ENCODE results near the gene FAM111A.
A peak's percentile ranks its signal among the peaks of the same experiment; 100 is the strongest.

Gene FAM111A

GRCh38 chr11:59185386-59185945, 42.8 kb downstream of the FAM111A start:
- H3K36me3 ChIP-seq (replicated peaks; ENCODE audit: insufficient read depth, low read length), result no peaks in the 10 kb centered on the region
- no peak for TF ChIP-seq EZH2phosphoT487 (IDR thresholded peaks at IDR 0.05; ENCODE audit: low read length)
- TF ChIP-seq CTCF (IDR thresholded peaks at IDR 0.05; ENCODE audit: low read length), result no peak

GRCh38 chr11:59186130-59186594, 43.5 kb downstream of the FAM111A start:
- no peaks in the 10 kb centered on the region for H3K27me3 ChIP-seq (replicated peaks; ENCODE audit: insufficient read depth, low read length)
- H3F3A ChIP-seq (ENCODE audit: insufficient read depth, low read length), result no peaks in the 10 kb centered on the region
- H3K9ac ChIP-seq (ENCODE audit: low read length), result no peak overlapping the region
- H4K20me1 ChIP-seq (ENCODE audit: insufficient read depth, low read length), result no peaks in the 10 kb centered on the region
- H3K79me2 ChIP-seq (ENCODE audit: low read length), result no peaks in the 10 kb centered on the region
- H2AFZ ChIP-seq (ENCODE audit: low read length), result no peak overlapping the region
- H3K4me3 ChIP-seq (ENCODE audit: low read length), result no peak overlapping the region
- no peaks in the 10 kb centered on the region for H3K36me3 ChIP-seq (replicated peaks; ENCODE audit: insufficient read depth, low read length)
- no peak for DNase-seq
- H3K9me2 ChIP-seq (replicated peaks; ENCODE audit: insufficient read depth, low read length), result no peaks in the 10 kb centered on the region
- H3K4me2 ChIP-seq (ENCODE audit: low read depth, low read length), result no peak overlapping the region
- no peaks in the 10 kb centered on the region for H3K9me3 ChIP-seq (replicated peaks; ENCODE audit: insufficient read depth, low read length)
- no peak for TF ChIP-seq EZH2 (optimal IDR thresholded peaks at IDR 0.05; ENCODE audit: low read depth, low read length)
- TF ChIP-seq CTCF (IDR thresholded peaks at IDR 0.05; ENCODE audit: low read length), result peak; percentile 56
- no peaks in the 10 kb centered on the region for H3K4me1 ChIP-seq (ENCODE audit: low read length)
- H3K27ac ChIP-seq (ENCODE audit: low read length), result no peak overlapping the region

More at GRCh38 chr11:59185386-59185945, 42.8 kb downstream of the FAM111A start:
- no peak overlapping the region for H3K27ac ChIP-seq (ENCODE audit: low read length)
- no peaks in the 10 kb centered on the region for H3K4me1 ChIP-seq (ENCODE audit: low read length)
- H3K79me2 ChIP-seq (ENCODE audit: low read length), result no peaks in the 10 kb centered on the region
- no peak overlapping the region for H3K4me3 ChIP-seq (ENCODE audit: low read length)
- H3K9me2 ChIP-seq (replicated peaks; ENCODE audit: insufficient read depth, low read length), result no peaks in the 10 kb centered on the region
- no peak overlapping the region for H2AFZ ChIP-seq (ENCODE audit: low read length)
- no peak overlapping the region for H3K4me2 ChIP-seq (ENCODE audit: low read depth, low read length)
- H3K9ac ChIP-seq (ENCODE audit: low read length), result no peak overlapping the region
- H3K9me3 ChIP-seq (replicated peaks; ENCODE audit: insufficient read depth, low read length), result no peaks in the 10 kb centered on the region
- no peak for DNase-seq
- no peaks in the 10 kb centered on the region for H3K27me3 ChIP-seq (replicated peaks; ENCODE audit: insufficient read depth, low read length)
- no peaks in the 10 kb centered on the region for H4K20me1 ChIP-seq (ENCODE audit: insufficient read depth, low read length)
- no peaks in the 10 kb centered on the region for H3F3A ChIP-seq (ENCODE audit: insufficient read depth, low read length)

GRCh38 chr11:59187035-59187434, 44.4 kb downstream of the FAM111A start:
- H3F3A ChIP-seq (ENCODE audit: insufficient read depth, low read length), result no peaks in the 10 kb centered on the region
- no peaks in the 10 kb centered on the region for H4K20me1 ChIP-seq (ENCODE audit: insufficient read depth, low read length)
- no peaks in the 10 kb centered on the region for H3K9me2 ChIP-seq (replicated peaks; ENCODE audit: insufficient read depth, low read length)
- H3K4me2 ChIP-seq (ENCODE audit: low read depth, low read length), result no peak overlapping the region
- H3K4me1 ChIP-seq (ENCODE audit: low read length), result no peaks in the 10 kb centered on the region
- no peak for TF ChIP-seq CTCF (IDR thresholded peaks at IDR 0.05; ENCODE audit: low read length)
- no peak for TF ChIP-seq EZH2phosphoT487 (IDR thresholded peaks at IDR 0.05; ENCODE audit: low read length)
- TF ChIP-seq EZH2 (optimal IDR thresholded peaks at IDR 0.05; ENCODE audit: low read depth, low read length), result no peak
- no peak overlapping the region for H3K27ac ChIP-seq (ENCODE audit: low read length)
- no peaks in the 10 kb centered on the region for H3K36me3 ChIP-seq (replicated peaks; ENCODE audit: insufficient read depth, low read length)
- no peaks in the 10 kb centered on the region for H3K79me2 ChIP-seq (ENCODE audit: low read length)
- H3K4me3 ChIP-seq (ENCODE audit: low read length), result no peak overlapping the region
- no peaks in the 10 kb centered on the region for H3K9me3 ChIP-seq (replicated peaks; ENCODE audit: insufficient read depth, low read length)
- H2AFZ ChIP-seq (ENCODE audit: low read length), result no peak overlapping the region
- H3K9ac ChIP-seq (ENCODE audit: low read length), result no peak overlapping the region
- H3K27me3 ChIP-seq (replicated peaks; ENCODE audit: insufficient read depth, low read length), result no peaks in the 10 kb centered on the region
- DNase-seq, result no peak
